Epithelial cell of proximal tubule (primary cell): ENCODE measurements around the gene MYLK2. TPM values are rescaled to one million over a fixed set of nuclear protein-coding genes. Genes with fewer than 3 reads are reported as not detected.

Source experiments
- DNase-seq: peaks from one replicate; pipeline ENCODE4 v3.0.0-alpha.2; 2011; ENCODE audit warnings: low read depth
- H3K4me3 ChIP-seq: 2 replicates; pipeline ENCODE4 v1.5.1; 2011; ENCODE audit warnings: low read depth, mild to moderate bottlenecking, low read length
- CTCF ChIP-seq: conservative IDR thresholded peaks from 2 replicates; pipeline ENCODE4 v1.5.1; 2012; ENCODE audit warnings: low read depth, mild to moderate bottlenecking, low read length
- total RNA-seq: library from RNA; depleted of rRNA; stranded (reverse); fragments of >200 nt; gene quantifications from 2 replicates; pipeline ENCODE4 v1.2.3, GENCODE V29; 2015

The MYLK2 gene
- total RNA-seq, 1 donor from 2014 or later, result not detected

GRCh38 chr20:31839782-31840487 lies 20.8 kb downstream of the MYLK2 start:
- TF ChIP-seq CTCF, result no peak
- DNase-seq, result no peak
- no peak overlapping the region for H3K4me3 ChIP-seq

GRCh38 chr20:31840906-31841816 lies 22.0 kb downstream of the MYLK2 start:
- DNase-seq, result no peak
- H3K4me3 ChIP-seq, result no peak overlapping the region
- no peak for TF ChIP-seq CTCF

GRCh38 chr20:31841928-31842327 lies 22.8 kb downstream of the MYLK2 start:
- DNase-seq, result peak; percentile 33
- TF ChIP-seq CTCF, result no peak
- H3K4me3 ChIP-seq, result no peak overlapping the region

GRCh38 chr20:31842471-31843157 lies 23.5 kb downstream of the MYLK2 start:
- no peak for TF ChIP-seq CTCF
- H3K4me3 ChIP-seq, result no peak overlapping the region
- no peak for DNase-seq

GRCh38 chr20:31843288-31843687 lies 24.1 kb downstream of the MYLK2 start:
- DNase-seq, result no peak
- no peak for TF ChIP-seq CTCF
- H3K4me3 ChIP-seq, result no peak overlapping the region

GRCh38 chr20:31843881-31844280 lies 24.7 kb downstream of the MYLK2 start:
- H3K4me3 ChIP-seq, result no peak overlapping the region
- DNase-seq, result no peak
- no peak for TF ChIP-seq CTCF
